ENCODE results near the gene CNOT2. TPM values are rescaled to one million over a fixed set of nuclear protein-coding genes. Genes with fewer than 3 reads are reported as not detected.

The CNOT2 gene
- total RNA-seq, 1 experiment from 2014 or later: 64.7 TPM

GRCh38 chr12:70242695-70243509 lies at the start of gene CNOT2 (continued):
- TF ChIP-seq, protein P1, sequence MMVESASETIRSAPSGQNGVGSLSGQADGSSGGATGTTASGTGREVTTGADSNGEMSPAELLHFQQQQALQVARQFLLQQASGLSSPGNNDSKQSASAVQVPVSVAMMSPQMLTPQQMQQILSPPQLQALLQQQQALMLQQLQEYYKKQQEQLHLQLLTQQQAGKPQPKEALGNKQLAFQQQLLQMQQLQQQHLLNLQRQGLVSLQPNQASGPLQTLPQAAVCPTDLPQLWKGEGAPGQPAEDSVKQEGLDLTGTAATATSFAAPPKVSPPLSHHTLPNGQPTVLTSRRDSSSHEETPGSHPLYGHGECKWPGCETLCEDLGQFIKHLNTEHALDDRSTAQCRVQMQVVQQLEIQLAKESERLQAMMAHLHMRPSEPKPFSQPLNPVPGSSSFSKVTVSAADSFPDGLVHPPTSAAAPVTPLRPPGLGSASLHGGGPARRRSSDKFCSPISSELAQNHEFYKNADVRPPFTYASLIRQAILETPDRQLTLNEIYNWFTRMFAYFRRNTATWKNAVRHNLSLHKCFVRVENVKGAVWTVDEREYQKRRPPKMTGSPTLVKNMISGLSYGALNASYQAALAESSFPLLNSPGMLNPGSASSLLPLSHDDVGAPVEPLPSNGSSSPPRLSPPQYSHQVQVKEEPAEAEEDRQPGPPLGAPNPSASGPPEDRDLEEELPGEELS (CRISPR knock-in tag; IDR thresholded peaks at IDR 0.05): peak; percentile 86
- TF ChIP-seq TCF7 (CRISPR knock-in tag; IDR thresholded peaks at IDR 0.05; ENCODE audit: low read depth) (no peak), AFF4 (CRISPR knock-in tag; IDR thresholded peaks at IDR 0.05; ENCODE audit: borderline replicate concordance) (0 out of 2 replicates have a peak, but pooled peaks have one; percentile 41), NFYB (CRISPR knock-in tag; conservative IDR thresholded peaks at IDR 0.05; ENCODE audit: low read depth) (no peak), RORB (CRISPR knock-in tag; IDR thresholded peaks at IDR 0.05) (no peak), ZNF232 (CRISPR knock-in tag; IDR thresholded peaks at IDR 0.05) (no peak; the same call in 1 of the 2 replicates), OVOL2 (CRISPR knock-in tag; IDR thresholded peaks at IDR 0.05; ENCODE audit: borderline replicate concordance) (no peak), FOXJ3 (CRISPR knock-in tag; IDR thresholded peaks at IDR 0.05; ENCODE audit: borderline replicate concordance) (no peak), ZNF416 (CRISPR knock-in tag; IDR thresholded peaks at IDR 0.05) (no peak), ZNF138 (CRISPR knock-in tag; conservative IDR thresholded peaks at IDR 0.05) (no peak), IRF2 (CRISPR knock-in tag; IDR thresholded peaks at IDR 0.05; ENCODE audit: borderline replicate concordance, low read depth) (no peak), AR (CRISPR knock-in tag; IDR thresholded peaks at IDR 0.05) (no peak), NFATC4 (CRISPR knock-in tag; IDR thresholded peaks at IDR 0.05) (no peak), ETV6 (CRISPR knock-in tag; IDR thresholded peaks at IDR 0.05) (peak; percentile 85), GTF2I (CRISPR knock-in tag; conservative IDR thresholded peaks at IDR 0.05) (no peak), PREB (CRISPR knock-in tag; IDR thresholded peaks at IDR 0.05; ENCODE audit: borderline replicate concordance) (no peak), ZBTB21 (CRISPR knock-in tag; IDR thresholded peaks at IDR 0.05; ENCODE audit: borderline replicate concordance) (peak; percentile 48; the same call in 1 of the 2 replicates), PRRX2 (CRISPR knock-in tag; IDR thresholded peaks at IDR 0.05) (no peak), PRDM15 (CRISPR knock-in tag; IDR thresholded peaks at IDR 0.05) (no peak; the same call in 1 of the 2 replicates), SMAD4 (CRISPR knock-in tag; IDR thresholded peaks at IDR 0.05) (peak; percentile 82; the same call in 1 of the 2 replicates), FOXK1 (CRISPR knock-in tag; IDR thresholded peaks at IDR 0.05) (peak; percentile 71)
- TF ChIP-seq, protein P2, sequence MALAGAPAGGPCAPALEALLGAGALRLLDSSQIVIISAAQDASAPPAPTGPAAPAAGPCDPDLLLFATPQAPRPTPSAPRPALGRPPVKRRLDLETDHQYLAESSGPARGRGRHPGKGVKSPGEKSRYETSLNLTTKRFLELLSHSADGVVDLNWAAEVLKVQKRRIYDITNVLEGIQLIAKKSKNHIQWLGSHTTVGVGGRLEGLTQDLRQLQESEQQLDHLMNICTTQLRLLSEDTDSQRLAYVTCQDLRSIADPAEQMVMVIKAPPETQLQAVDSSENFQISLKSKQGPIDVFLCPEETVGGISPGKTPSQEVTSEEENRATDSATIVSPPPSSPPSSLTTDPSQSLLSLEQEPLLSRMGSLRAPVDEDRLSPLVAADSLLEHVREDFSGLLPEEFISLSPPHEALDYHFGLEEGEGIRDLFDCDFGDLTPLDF (CRISPR knock-in tag; IDR thresholded peaks at IDR 0.05): no peak
- TF ChIP-seq, protein P3, sequence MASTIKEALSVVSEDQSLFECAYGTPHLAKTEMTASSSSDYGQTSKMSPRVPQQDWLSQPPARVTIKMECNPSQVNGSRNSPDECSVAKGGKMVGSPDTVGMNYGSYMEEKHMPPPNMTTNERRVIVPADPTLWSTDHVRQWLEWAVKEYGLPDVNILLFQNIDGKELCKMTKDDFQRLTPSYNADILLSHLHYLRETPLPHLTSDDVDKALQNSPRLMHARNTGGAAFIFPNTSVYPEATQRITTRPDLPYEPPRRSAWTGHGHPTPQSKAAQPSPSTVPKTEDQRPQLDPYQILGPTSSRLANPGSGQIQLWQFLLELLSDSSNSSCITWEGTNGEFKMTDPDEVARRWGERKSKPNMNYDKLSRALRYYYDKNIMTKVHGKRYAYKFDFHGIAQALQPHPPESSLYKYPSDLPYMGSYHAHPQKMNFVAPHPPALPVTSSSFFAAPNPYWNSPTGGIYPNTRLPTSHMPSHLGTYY (CRISPR knock-in tag; IDR thresholded peaks at IDR 0.05): no peak
